Measurements from ENCODE around the gene P2RX3. TPM values are rescaled to one million over a fixed set of nuclear protein-coding genes. Genes with fewer than 3 reads are reported as not detected.

P2RX3 gene
- total RNA-seq, 1 experiment from 2014 or later: 0.15 TPM

DNA sequence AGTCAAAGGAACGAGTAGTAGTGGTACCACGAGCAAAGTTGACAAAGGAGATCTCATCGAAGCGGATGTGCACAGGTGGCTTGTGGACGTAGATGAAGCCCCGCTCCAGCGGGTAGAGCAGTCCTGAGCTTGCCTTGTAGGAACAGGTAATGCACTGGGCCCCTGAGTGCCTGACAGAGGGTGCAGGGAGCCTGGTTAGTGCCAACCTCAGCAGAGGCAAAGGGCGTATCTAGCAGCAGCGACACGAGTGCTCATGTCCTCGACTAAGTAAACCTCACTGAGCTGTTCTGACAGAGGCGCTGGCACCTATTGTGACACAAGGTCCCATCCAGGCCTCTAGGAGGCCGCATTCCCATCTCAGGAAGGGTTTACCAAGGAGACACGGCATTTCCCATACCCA lies 6.4 kb upstream of the P2RX3 start:
- DNase-seq: no peak
- Histone ChIP-seq H3K79me2 (ENCODE audit: insufficient read depth, low read length) (peaks cover 10% of the 10 kb centered on the region; the same call in 1 of the 2 replicates), H2AFZ (ENCODE audit: low read length) (no peak overlapping the region)

More for the DNA sequence above, 6.4 kb upstream of the P2RX3 start:
- Histone ChIP-seq H3K23me2 (ENCODE audit: insufficient read length, low read depth, low read length, poor library complexity, severe bottlenecking) (peaks cover 6% of the 10 kb centered on the region), H3K4me1 (ENCODE audit: insufficient read depth, low read length) (peaks cover 3% of the 10 kb centered on the region; the same call in 1 of the 2 replicates), H3K4me2 (ENCODE audit: insufficient read depth, insufficient read length, low read length) (no peak overlapping the region), H2BK15ac (ENCODE audit: low read depth, low read length) (no peak overlapping the region), H2BK120ac (ENCODE audit: low read depth, low read length, poor library complexity, severe bottlenecking) (no peak overlapping the region), H3K9ac (ENCODE audit: extremely low read depth, insufficient read length, low read length) (no peak overlapping the region), H4K91ac (ENCODE audit: insufficient read length, low read depth, low read length) (no peak overlapping the region), H3K14ac (ENCODE audit: insufficient read depth, low read length) (no peak overlapping the region), H3K27me3 (ENCODE audit: insufficient read depth, low read length) (no peaks in the 10 kb centered on the region), H4K20me1 (ENCODE audit: control insufficient read depth, insufficient read depth, insufficient read length) (no peaks in the 10 kb centered on the region), H3K56ac (ENCODE audit: insufficient read length, low read depth, low read length) (no peak overlapping the region), H3K79me1 (ENCODE audit: insufficient read depth, low read depth, low read length, poor library complexity, severe bottlenecking) (peaks cover 7% of the 10 kb centered on the region), H3K27ac (ENCODE audit: insufficient read length, low read depth, low read length) (no peak overlapping the region), H2BK5ac (ENCODE audit: insufficient read length, low read length) (no peak overlapping the region), H3K4ac (ENCODE audit: low read depth, low read length) (no peak overlapping the region), H2BK20ac (ENCODE audit: low read depth, low read length, poor library complexity, severe bottlenecking) (no peak overlapping the region), H3K23ac (ENCODE audit: insufficient read length, low read depth, low read length) (no peak overlapping the region), H3K18ac (ENCODE audit: insufficient read length, low read depth, low read length) (no peak overlapping the region), H4K8ac (replicated peaks; ENCODE audit: insufficient read length, low read depth, low read length) (no peak overlapping the region), H2BK12ac (ENCODE audit: insufficient read length, low read depth, low read length) (no peak overlapping the region), H3T11ph (ENCODE audit: low read length) (no peak overlapping the region), H2AK5ac (ENCODE audit: insufficient read length, low read length) (no peak overlapping the region), H4K5ac (ENCODE audit: insufficient read length, low read depth, low read length) (no peak overlapping the region), H3K9me3 (ENCODE audit: control insufficient read depth, low read depth, low read length) (no peaks in the 10 kb centered on the region)
- no peak overlapping the region for H3K27ac Mint-ChIP-seq
- H3K9me3 Mint-ChIP-seq: no peaks in the 10 kb centered on the region
- peaks cover 60 to 84% (median 81%) of the 10 kb centered on the region in 3 experiments for H3K36me3 Mint-ChIP-seq (ENCODE audit: insufficient read depth in 1 of 3, low read depth in 3 of 3)
- peaks cover 22% of the 10 kb centered on the region in 2 experiments for H3K4me1 Mint-ChIP-seq
- WGBS (ENCODE audit: extremely low coverage, insufficient read length, low lambda C conversion rate): no CpG with 5 or more reads among the region's 14 CpGs
- no peaks in the 10 kb centered on the region for H3K27me3 Mint-ChIP-seq (ENCODE audit: low read depth)
- H3K4me3 Mint-ChIP-seq: no peak overlapping the region
- TF ChIP-seq, protein P1, sequence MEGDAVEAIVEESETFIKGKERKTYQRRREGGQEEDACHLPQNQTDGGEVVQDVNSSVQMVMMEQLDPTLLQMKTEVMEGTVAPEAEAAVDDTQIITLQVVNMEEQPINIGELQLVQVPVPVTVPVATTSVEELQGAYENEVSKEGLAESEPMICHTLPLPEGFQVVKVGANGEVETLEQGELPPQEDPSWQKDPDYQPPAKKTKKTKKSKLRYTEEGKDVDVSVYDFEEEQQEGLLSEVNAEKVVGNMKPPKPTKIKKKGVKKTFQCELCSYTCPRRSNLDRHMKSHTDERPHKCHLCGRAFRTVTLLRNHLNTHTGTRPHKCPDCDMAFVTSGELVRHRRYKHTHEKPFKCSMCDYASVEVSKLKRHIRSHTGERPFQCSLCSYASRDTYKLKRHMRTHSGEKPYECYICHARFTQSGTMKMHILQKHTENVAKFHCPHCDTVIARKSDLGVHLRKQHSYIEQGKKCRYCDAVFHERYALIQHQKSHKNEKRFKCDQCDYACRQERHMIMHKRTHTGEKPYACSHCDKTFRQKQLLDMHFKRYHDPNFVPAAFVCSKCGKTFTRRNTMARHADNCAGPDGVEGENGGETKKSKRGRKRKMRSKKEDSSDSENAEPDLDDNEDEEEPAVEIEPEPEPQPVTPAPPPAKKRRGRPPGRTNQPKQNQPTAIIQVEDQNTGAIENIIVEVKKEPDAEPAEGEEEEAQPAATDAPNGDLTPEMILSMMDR (conservative IDR thresholded peaks at IDR 0.05): no peak

Measured in H9 (cell line).